HepG2 (cell line): Measurements from ENCODE around the gene MTFP1. TPM values are rescaled to one million over a fixed set of nuclear protein-coding genes. Genes with fewer than 3 reads are reported as not detected.

Experiments used
- ARHGAP35 ChIP-seq: sonication (generic); formaldehyde crosslinking; IDR thresholded peaks from 2 replicates; pipeline ENCODE4 v1.9.0; 2022; ENCODE audit warnings: mild to moderate bottlenecking, inconsistent platforms, moderate library complexity, missing genetic modification reagents, borderline replicate concordance
- ARNT2 ChIP-seq: sonication (generic); formaldehyde crosslinking; IDR thresholded peaks from 2 replicates; pipeline ENCODE4 v1.8.0; 2022; ENCODE audit warnings: mild to moderate bottlenecking, low read depth, missing genetic modification reagents, moderate library complexity
- BCLAF1 ChIP-seq: fragments of 450-650 bp; IDR thresholded peaks from 2 replicates; pipeline ENCODE4 v1.6.1; 2017; ENCODE audit warnings: mild to moderate bottlenecking
- EP300 ChIP-seq, 3 experiments: sonication (generic) in 1 of 3; formaldehyde crosslinking in 1 of 3; IDR thresholded peaks; 2 replicates each; pipeline versions ENCODE4 v1.5.1 to v1.6.1; 2011 to 2020; ENCODE audit warnings: low read depth in 2 of 3, low read length in 2 of 3, borderline replicate concordance in 1 of 3, improper control_type of control experiment in 1 of 3, mild to moderate bottlenecking in 1 of 3, missing genetic modification reagents in 1 of 3, moderate library complexity in 1 of 3
- ETS1 ChIP-seq: sonication (generic); formaldehyde crosslinking; IDR thresholded peaks from 2 replicates; pipeline ENCODE4 v1.4.0; 2020; ENCODE audit warnings: missing genetic modification reagents
- HNRNPLL ChIP-seq: fragments of 200-400 bp; formaldehyde crosslinking; IDR thresholded peaks from 2 replicates; pipeline ENCODE4 v1.6.1; 2017; ENCODE audit warnings: mild to moderate bottlenecking, low read depth, low read length; ENCODE audit not compliant: poor library complexity, severe bottlenecking
- IKZF4 ChIP-seq: sonication (generic); formaldehyde crosslinking; IDR thresholded peaks from 2 replicates; pipeline ENCODE4 v1.5.1; 2020; ENCODE audit warnings: borderline replicate concordance, mild to moderate bottlenecking, low read depth, missing genetic modification reagents; ENCODE audit errors: not compliant biosample characterization
- IKZF5 ChIP-seq: IDR thresholded peaks from 2 replicates; pipeline ENCODE4 v1.6.1; 2018; ENCODE audit warnings: missing genetic modification reagents, mild to moderate bottlenecking, missing compliant biosample characterization
- MIER3 ChIP-seq: IDR thresholded peaks from 2 replicates; pipeline ENCODE4 v1.6.1; 2016; ENCODE audit warnings: missing compliant biosample characterization, borderline replicate concordance
- MIXL1 ChIP-seq: IDR thresholded peaks from 2 replicates; pipeline ENCODE4 v1.6.1; 2016
- MTF2 ChIP-seq: sonication (generic); formaldehyde crosslinking; IDR thresholded peaks from 2 replicates; pipeline ENCODE4 v1.5.0; 2020; ENCODE audit warnings: missing genetic modification reagents, borderline replicate concordance
- SALL2 ChIP-seq: sonication (generic); formaldehyde crosslinking; IDR thresholded peaks from 2 replicates; pipeline ENCODE4 v1.8.1; 2023; ENCODE audit warnings: mild to moderate bottlenecking, missing genetic modification reagents, inconsistent platforms
- TRIM24 ChIP-seq: sonication (generic); formaldehyde crosslinking; IDR thresholded peaks from 2 replicates; pipeline ENCODE4 v1.8.0; 2022; ENCODE audit warnings: mild to moderate bottlenecking, missing genetic modification reagents
- USF2 ChIP-seq, 2 experiments: sonication (generic) in 1 of 2; formaldehyde crosslinking in 1 of 2; IDR thresholded peaks; 2 replicates each; pipeline versions ENCODE4 v1.5.1 to v1.6.1; 2011 to 2020; ENCODE audit warnings: borderline replicate concordance in 1 of 2, low read depth in 1 of 2, low read length in 1 of 2, mild to moderate bottlenecking in 1 of 2, missing genetic modification reagents in 1 of 2, moderate library complexity in 1 of 2
- ZBTB2 ChIP-seq: sonication (generic); formaldehyde crosslinking; IDR thresholded peaks from 2 replicates; pipeline ENCODE4 v1.8.0; 2022; ENCODE audit warnings: low read depth, missing genetic modification reagents
- ZIK1 ChIP-seq: sonication (generic); formaldehyde crosslinking; IDR thresholded peaks from 2 replicates; pipeline ENCODE4 v1.5.0; 2020; ENCODE audit warnings: mild to moderate bottlenecking, low read depth, missing genetic modification reagents, borderline replicate concordance
- ZMYM3 ChIP-seq: sonication (generic); formaldehyde crosslinking; IDR thresholded peaks from 2 replicates; pipeline ENCODE4 v1.5.1; 2020; ENCODE audit warnings: mild to moderate bottlenecking, missing genetic modification reagents
- ZNF180 ChIP-seq: sonication (generic); formaldehyde crosslinking; IDR thresholded peaks from 2 replicates; pipeline ENCODE4 v1.4.0; 2020; ENCODE audit warnings: low read depth, missing genetic modification reagents, borderline replicate concordance
- polyA plus RNA-seq, 8 experiments: library from polyadenylated mRNA; depleted of rRNA in 3 of 8; stranded (reverse) in 7 of 8; unstranded in 1 of 8; fragments of >200 nt; fragmentation: Illumina TruSeq in 4 of 8; extraction: Trizol in 4 of 8; gene quantifications; 2 replicates each; pipeline versions ENCODE4 v1.2.1 to v1.2.3, GENCODE V29; 2011 to 2016; ENCODE audit warnings: low read depth in 4 of 8, missing spikeins in 1 of 8, mixed read lengths in 1 of 8; ENCODE audit not compliant: insufficient read depth in 1 of 8
- total RNA-seq, 5 experiments: library from RNA; depleted of rRNA; stranded (reverse); fragments of >200 nt; fragmentation: Illumina TruSeq; extraction: Trizol; gene quantifications; 2 replicates each; pipeline ENCODE4 v1.2.3, GENCODE V29; 2016; ENCODE audit warnings: low read depth in 1 of 5

The MTFP1 gene
- total and polyA plus RNA-seq, 2 of the 13 experiments (the other 11 are each of a cell fraction or from before 2014, with no cell fraction given) = 29.5 to 45.6 TPM

GRCh38 chr22:30396871-30397655 is 28.5 kb upstream of the MTFP1 start, which contains the start of gene SEC14L2 (continued):
- TF ChIP-seq ZBTB2 (CRISPR knock-in tag) = no peak
- TF ChIP-seq EP300 (IDR thresholded peaks at IDR 0.05; ENCODE audit: low read depth in 2 of 2, low read length in 2 of 2) = no peak
- no peak for TF ChIP-seq EP300 (CRISPR knock-in tag; IDR thresholded peaks at IDR 0.05; ENCODE audit: borderline replicate concordance)
- TF ChIP-seq MIER3 (CRISPR knock-in tag) = no peak
- TF ChIP-seq TRIM24 (CRISPR knock-in tag) = no peak
- no peak for TF ChIP-seq ZIK1 (CRISPR knock-in tag)
- no peak for TF ChIP-seq IKZF4
- TF ChIP-seq ZMYM3 (CRISPR knock-in tag) = no peak
- TF ChIP-seq HNRNPLL = peak; percentile 60
- TF ChIP-seq SALL2 = no peak
- TF ChIP-seq BCLAF1 = no peak
- TF ChIP-seq ZNF180 (CRISPR knock-in tag) = no peak
- no peak for TF ChIP-seq MIXL1 (CRISPR knock-in tag)
- no peak for TF ChIP-seq USF2 (IDR thresholded peaks at IDR 0.05; ENCODE audit: low read depth, low read length)
- no peak for TF ChIP-seq USF2 (CRISPR knock-in tag; IDR thresholded peaks at IDR 0.05; ENCODE audit: borderline replicate concordance)
- peak; percentile 22; the same call in 1 of the 2 replicates for TF ChIP-seq ARNT2
- no peak; the same call in 1 of the 2 replicates for TF ChIP-seq ARHGAP35 (CRISPR knock-in tag)
- TF ChIP-seq MTF2 = no peak
- no peak for TF ChIP-seq IKZF5 (CRISPR knock-in tag)
- no peak for TF ChIP-seq ETS1 (CRISPR knock-in tag)
